Amygdala (tissue), 56 donors: Measurements from ENCODE around the gene ANKH.
"Not testable (repeated sequence)": the region's sequence is repeated elsewhere in the genome, so short reads cannot be mapped to it uniquely, and the experiment has no call there.

ENCODE experiments used
- DNase-seq, 56 donors: peaks; one replicate each; lab custom pipeline; 2025; lab: John Stamatoyannopoulos, UW

ANKH gene

DNA sequence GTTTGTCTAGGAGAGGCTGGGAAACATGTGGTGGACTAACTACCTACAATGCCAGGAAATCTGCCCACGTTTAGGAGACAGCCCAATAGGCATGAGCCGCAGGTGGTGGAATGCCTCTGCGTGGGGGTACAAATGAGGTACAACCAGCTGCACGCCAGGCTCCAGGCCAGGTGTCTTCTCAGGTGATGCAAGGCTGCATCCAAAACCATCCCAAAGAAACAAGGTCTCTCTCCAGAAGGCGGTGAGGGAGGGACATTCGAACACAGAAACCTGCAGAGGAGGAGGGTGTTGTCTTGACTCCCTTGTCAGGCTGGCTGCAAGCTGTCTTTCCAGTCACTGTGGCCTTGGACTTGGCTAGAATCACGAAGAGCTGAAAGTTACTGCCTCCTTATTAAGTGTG, 11.6 kb downstream of the ANKH start:
- DNase-seq, result no peak

DNA sequence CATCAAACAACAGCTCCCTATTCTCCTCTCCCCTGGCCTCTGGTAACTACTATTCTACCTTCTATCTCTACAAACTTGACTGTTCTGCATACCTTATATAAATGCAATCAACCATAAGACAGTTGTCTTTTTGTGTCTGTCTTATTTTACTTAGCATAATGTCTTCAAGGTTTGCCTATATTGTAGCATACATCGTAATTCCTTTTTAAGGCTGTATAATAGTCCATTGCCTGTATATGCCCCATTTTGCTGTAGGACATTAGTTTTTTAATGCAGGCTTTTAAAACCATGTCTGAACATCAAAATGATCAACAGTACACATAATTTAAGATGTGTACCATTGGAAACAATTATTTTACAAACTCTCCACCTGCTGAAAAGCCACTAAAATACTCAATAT, 12.4 kb downstream of the ANKH start:
- DNase-seq, result no peak

DNA sequence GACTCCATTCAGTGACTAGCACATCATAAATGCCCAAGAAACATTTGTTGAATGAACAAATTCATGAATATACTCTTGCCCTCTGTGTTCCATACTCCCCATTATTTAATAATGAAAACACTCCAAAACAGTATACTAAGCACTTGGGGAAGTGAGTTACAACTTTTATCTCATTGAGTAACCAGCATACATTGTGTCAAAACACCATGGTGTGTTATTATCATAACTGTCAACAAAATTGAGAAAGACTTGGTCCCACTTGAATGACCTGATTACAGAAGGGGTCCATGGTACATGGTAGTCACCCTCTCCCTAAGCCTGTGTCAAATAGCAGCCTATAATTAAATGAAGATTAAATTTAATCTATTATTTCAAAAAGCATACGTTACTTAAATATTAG, 16.2 kb downstream of the ANKH start:
- DNase-seq, result no peak

DNA sequence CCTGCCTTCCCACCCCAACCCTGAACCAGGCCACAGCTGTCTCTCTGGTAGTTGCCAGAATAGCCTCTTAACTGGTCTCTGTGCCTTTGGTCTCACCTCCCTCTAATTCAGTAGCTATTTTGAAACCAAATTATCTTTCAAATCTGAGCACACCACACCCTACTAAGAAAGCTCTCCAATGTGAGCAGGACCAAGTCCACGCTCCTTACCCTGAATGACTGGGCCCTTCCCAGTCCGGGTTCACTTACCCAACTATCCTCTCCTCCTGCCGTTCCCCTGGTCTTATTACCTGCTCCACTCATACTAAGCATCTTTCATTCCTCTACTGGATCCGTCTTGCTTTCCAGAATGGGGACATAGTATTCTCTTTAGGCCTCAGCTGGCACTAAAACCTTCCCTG, 16.8 kb downstream of the ANKH start:
- no peak for DNase-seq

GRCh38 chr5:14853685-14854084, 17.9 kb downstream of the ANKH start:
- no peak for DNase-seq

DNA sequence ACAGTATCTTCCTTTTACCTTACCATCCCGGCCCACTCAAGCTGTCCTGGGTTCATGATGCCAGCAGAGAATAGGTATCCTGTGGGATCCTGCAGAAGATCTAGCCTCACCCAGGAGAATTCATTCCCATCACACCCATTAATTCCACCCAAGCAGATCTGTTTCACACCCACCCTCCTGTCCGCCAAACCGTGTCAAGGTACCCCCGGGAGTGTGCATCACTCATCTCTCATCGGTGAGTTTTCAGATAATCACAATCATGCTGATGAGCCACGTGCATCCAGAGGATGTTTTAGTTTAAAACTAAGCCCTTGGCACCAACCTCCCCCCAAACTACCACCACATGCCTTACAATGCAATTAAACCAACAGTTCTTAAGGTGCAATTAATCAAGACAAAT, 18.8 kb downstream of the ANKH start:
- DNase-seq, result no peak

GRCh38 chr5:14851999-14852526, 19.5 kb downstream of the ANKH start:
- DNase-seq, result no peak

DNA sequence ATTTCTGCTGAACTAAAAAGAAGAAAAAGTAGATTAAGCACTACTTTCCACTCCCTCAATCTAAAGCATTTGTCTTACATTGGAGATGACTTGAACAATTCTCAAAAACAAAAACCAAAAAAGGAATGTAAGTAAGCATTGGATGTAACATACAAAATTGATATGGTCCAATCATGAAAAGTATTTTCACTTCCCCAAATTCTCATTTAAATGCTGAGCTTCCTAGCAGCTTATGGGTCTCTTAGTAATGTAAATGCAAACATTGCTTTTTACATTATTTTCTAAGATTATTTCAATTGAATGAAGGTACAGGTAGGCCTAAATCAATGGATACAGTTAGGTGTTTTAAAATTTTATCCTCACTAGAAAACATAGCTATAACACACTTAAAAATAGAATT, 20.0 kb downstream of the ANKH start:
- DNase-seq, result no peak

GRCh38 chr5:14851050-14851419, 20.5 kb downstream of the ANKH start:
- no peak for DNase-seq

GRCh38 chr5:14850419-14851049, 21.0 kb downstream of the ANKH start:
- DNase-seq, result no peak

- DNase-seq, result no peak
Measured at GRCh38 chr5:14849516-14850294, 21.9 kb downstream of the ANKH start.

GRCh38 chr5:14848942-14849341, 22.6 kb downstream of the ANKH start:
- DNase-seq, result not testable (repeated sequence)

- no peak for DNase-seq
Measured at GRCh38 chr5:14848385-14848784, 23.2 kb downstream of the ANKH start.

- DNase-seq, result no peak
Measured at GRCh38 chr5:14847471-14847870, 24.1 kb downstream of the ANKH start.

DNA sequence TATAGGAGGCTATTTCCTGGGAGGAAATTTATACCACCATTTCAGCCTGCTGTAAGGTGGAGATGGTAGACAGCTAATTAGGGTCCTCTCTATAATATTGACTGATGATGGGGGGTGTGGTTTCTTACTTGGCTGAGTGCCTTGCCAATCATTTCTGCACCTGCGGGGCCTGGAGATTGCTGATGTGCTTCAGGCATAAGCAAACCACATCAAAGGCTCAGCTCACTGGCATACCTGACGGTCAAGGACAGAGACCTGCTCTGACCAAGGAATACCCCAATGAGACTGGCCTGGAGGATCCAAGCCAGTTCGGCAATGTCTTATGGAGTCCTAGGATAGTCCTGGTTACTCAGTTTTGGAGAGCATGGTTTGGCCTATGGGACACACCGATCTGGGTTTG, 29.5 kb downstream of the ANKH start:
- DNase-seq, result no peak

DNA sequence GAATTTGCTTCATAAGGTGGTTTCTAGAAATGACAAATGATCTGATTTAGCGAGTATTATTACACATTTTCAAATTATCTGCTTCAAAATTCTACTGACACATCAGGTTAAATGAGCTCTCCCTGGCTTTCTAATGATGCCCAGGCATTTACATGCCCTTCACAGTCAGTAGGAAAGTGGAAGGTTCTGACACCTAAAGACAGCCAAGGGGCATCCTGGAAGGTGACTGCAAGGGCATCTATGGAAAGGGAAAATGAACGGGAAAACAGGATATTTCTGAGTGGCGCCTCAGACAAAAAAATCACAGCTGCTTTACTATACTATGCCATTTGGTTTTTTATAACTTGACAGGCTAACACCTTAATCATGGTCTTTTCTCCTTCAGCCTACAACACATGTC, 31.0 kb downstream of the ANKH start:
- DNase-seq, result no peak

DNA sequence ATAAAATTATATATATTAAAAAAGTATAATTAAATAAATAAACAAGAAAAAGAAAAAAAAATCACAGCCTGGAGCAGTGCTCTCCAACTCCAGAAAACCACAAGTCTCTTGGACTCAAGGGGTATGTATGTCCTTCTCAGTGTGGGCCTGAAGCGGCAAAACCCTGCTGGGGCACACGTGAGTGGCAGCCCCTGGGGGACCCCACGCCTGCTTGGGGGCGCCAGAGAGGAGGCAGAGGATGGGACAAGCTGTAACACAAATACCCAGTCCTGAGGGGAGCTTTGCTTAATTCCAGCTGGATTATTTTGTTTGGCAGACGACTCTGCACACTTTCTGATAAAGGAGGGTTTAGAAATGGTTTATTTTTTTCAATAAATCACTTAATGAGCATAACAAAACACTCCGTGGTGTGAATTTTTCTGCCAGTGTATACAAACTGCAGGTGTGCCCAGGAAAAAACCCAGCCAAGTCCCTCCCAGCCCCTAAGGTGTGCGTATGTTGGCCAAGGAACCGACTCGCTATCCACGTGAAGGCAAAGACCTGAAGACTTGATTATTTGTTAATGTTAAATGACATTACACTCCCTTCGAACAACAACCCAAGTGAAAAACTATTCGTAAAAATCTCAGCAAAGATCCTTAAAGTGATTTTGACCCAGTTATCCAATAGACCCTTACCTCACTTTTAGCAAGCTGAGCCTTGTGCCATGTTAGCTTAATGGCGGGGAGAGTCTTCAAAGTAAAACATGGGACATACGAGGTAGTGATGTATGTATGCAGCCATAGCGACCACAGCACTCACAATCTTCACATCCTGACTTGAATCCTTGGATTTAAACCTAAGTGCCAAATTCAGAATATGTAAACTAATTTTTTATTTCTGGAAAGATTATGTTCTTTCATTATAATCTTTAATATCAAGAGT, 32.9 kb downstream of the ANKH start:
- no peak for DNase-seq

DNA sequence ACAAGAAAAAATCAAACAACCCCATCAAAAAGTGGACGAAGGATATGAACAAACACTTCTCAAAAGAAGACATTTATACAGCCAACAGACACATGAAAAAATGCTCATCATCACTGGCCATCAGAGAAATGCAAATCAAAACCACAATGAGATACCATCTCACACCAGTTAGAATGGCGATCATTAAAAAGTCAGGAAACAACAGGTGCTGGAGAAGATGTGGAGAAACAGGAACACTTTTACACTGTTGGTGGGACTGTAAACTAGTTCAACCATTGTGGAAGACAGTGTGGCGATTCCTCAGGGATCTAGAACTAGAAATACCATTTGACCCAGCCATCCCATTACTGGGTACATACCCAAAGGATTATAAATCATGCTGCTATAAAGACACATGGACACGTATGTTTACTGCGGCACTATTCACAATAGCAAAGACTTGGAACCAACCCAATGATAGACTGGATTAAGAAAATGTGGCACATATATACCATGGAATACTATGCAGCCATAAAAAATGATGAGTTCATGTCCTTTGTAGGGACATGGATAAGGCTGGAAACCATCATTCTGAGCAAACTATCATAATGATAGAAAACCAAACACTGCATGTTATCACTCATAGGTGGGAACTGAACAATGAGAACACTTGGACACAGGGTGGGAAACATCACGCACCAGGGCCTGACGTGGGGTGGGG, 34.0 kb downstream of the ANKH start:
- not testable (repeated sequence) for DNase-seq

- DNase-seq, result no peak
Measured at GRCh38 chr5:14834584-14835550, 36.7 kb downstream of the ANKH start.
